HepG2 (cell line): ENCODE data around the gene FOXR1. TPM values are rescaled to one million over a fixed set of nuclear protein-coding genes. Genes with fewer than 3 reads are reported as not detected.

Experiments used
- ETV5 ChIP-seq: IDR thresholded peaks from 2 replicates; pipeline ENCODE4 v1.6.1; 2018; ENCODE audit warnings: missing biosample characterization, missing genetic modification reagents, inconsistent platforms, borderline replicate concordance
- EZH2 ChIP-seq: conservative IDR thresholded peaks from 2 replicates; pipeline ENCODE4 v1.6.1; 2012; ENCODE audit warnings: mild to moderate bottlenecking, low read depth, low read length, moderate library complexity
- GFI1 ChIP-seq: sonication (generic); formaldehyde crosslinking; IDR thresholded peaks from 2 replicates; pipeline ENCODE4 v1.5.0; 2020; ENCODE audit warnings: missing genetic modification reagents, mild to moderate bottlenecking, borderline replicate concordance
- MED8 ChIP-seq: sonication (generic); formaldehyde crosslinking; IDR thresholded peaks from 2 replicates; pipeline ENCODE4 v1.8.1; 2023; ENCODE audit warnings: mild to moderate bottlenecking, missing genetic modification reagents; ENCODE audit not compliant: insufficient replicate concordance
- NCOA5 ChIP-seq: sonication (generic); formaldehyde crosslinking; IDR thresholded peaks from 2 replicates; pipeline ENCODE4 v1.4.0; 2020; ENCODE audit warnings: missing genetic modification reagents
- NONO ChIP-seq, 2 experiments: fragments of 450-650 bp in 1 of 2; sonication (generic) in 1 of 2; formaldehyde crosslinking in 1 of 2; IDR thresholded peaks in 1 of 2; conservative IDR thresholded peaks in 1 of 2; 2 replicates each; pipeline versions ENCODE4 v1.6.1 to v1.8.0; 2017 to 2022; ENCODE audit warnings: mild to moderate bottlenecking in 1 of 2, missing genetic modification reagents in 1 of 2, moderate library complexity in 1 of 2
- RBM22 ChIP-seq: fragments of 200-400 bp; formaldehyde crosslinking; optimal IDR thresholded peaks from 2 replicates; pipeline ENCODE3; 2017; ENCODE audit warnings: mild to moderate bottlenecking, low read length, moderate library complexity
- SALL1 ChIP-seq: sonication (generic); formaldehyde crosslinking; IDR thresholded peaks from 2 replicates; pipeline ENCODE4 v1.8.0; 2022; ENCODE audit warnings: mild to moderate bottlenecking, missing genetic modification reagents
- SIX1 ChIP-seq: sonication (generic); formaldehyde crosslinking; IDR thresholded peaks from 2 replicates; pipeline ENCODE4 v1.4.0; 2020; ENCODE audit warnings: missing genetic modification reagents, borderline replicate concordance
- SPEN ChIP-seq: sonication (generic); formaldehyde crosslinking; IDR thresholded peaks from 2 replicates; pipeline ENCODE4 v1.5.1; 2020; ENCODE audit warnings: low read depth, mild to moderate bottlenecking, missing genetic modification reagents
- TCF7 ChIP-seq: sonication (generic); IDR thresholded peaks from 2 replicates; pipeline ENCODE4 v1.6.1; 2016; ENCODE audit warnings: antibody characterized with exemption, low read depth
- ZNF546 ChIP-seq: sonication (generic); formaldehyde crosslinking; conservative IDR thresholded peaks from 2 replicates; pipeline ENCODE4 v1.8.1; 2023; ENCODE audit warnings: mild to moderate bottlenecking, missing genetic modification reagents
- ZNF550 ChIP-seq: sonication (generic); formaldehyde crosslinking; IDR thresholded peaks from 2 replicates; pipeline ENCODE4 v1.4.0; 2020; ENCODE audit warnings: mild to moderate bottlenecking, missing genetic modification reagents, borderline replicate concordance
- ZNF75D ChIP-seq: sonication (generic); formaldehyde crosslinking; IDR thresholded peaks from 2 replicates; pipeline ENCODE4 v1.8.1; 2023; ENCODE audit warnings: missing genetic modification reagents, mild to moderate bottlenecking, borderline replicate concordance
- ZNF782 ChIP-seq: sonication (generic); formaldehyde crosslinking; IDR thresholded peaks from 2 replicates; pipeline ENCODE4 v1.4.0; 2020; ENCODE audit warnings: missing genetic modification reagents, mild to moderate bottlenecking, borderline replicate concordance
- ZSCAN20 ChIP-seq: sonication (generic); formaldehyde crosslinking; IDR thresholded peaks from 2 replicates; pipeline ENCODE4 v1.4.0; 2020; ENCODE audit warnings: missing genetic modification reagents, mild to moderate bottlenecking, borderline replicate concordance
- ZSCAN9 ChIP-seq: IDR thresholded peaks from 2 replicates; pipeline ENCODE4 v1.6.1; 2016; ENCODE audit warnings: borderline replicate concordance
- polyA plus RNA-seq, 8 experiments: library from polyadenylated mRNA; depleted of rRNA in 3 of 8; stranded (reverse) in 7 of 8; unstranded in 1 of 8; fragments of >200 nt; fragmentation: Illumina TruSeq in 4 of 8; extraction: Trizol in 4 of 8; gene quantifications; 2 replicates each; pipeline versions ENCODE4 v1.2.1 to v1.2.3, GENCODE V29; 2011 to 2016; ENCODE audit warnings: low read depth in 4 of 8, missing spikeins in 1 of 8, mixed read lengths in 1 of 8; ENCODE audit not compliant: insufficient read depth in 1 of 8
- total RNA-seq, 5 experiments: library from RNA; depleted of rRNA; stranded (reverse); fragments of >200 nt; fragmentation: Illumina TruSeq; extraction: Trizol; gene quantifications; 2 replicates each; pipeline ENCODE4 v1.2.3, GENCODE V29; 2016; ENCODE audit warnings: low read depth in 1 of 5
- TF ChIP-seq, protein P1 (sequence below): sonication (generic); formaldehyde crosslinking; IDR thresholded peaks from one replicate; pipeline ENCODE4 v1.5.1; 2020; ENCODE audit warnings: mild to moderate bottlenecking, missing genetic modification reagents; ENCODE audit errors: not compliant biosample characterization
- TF ChIP-seq, protein P2 (sequence below): sonication (generic); formaldehyde crosslinking; IDR thresholded peaks from 2 replicates; pipeline ENCODE4 v1.8.1; 2023; ENCODE audit warnings: mild to moderate bottlenecking, missing genetic modification reagents, borderline replicate concordance
- TF ChIP-seq, protein P3 (sequence below): sonication (generic); formaldehyde crosslinking; IDR thresholded peaks from 2 replicates; pipeline ENCODE4 v1.9.0; 2022; ENCODE audit warnings: missing genetic modification reagents, mild to moderate bottlenecking, borderline replicate concordance

Gene FOXR1
- total and polyA plus RNA-seq, 2 of the 13 experiments (the other 11 are each of a cell fraction or from before 2014, with no cell fraction given) = not detected

- TF ChIP-seq, protein P1, sequence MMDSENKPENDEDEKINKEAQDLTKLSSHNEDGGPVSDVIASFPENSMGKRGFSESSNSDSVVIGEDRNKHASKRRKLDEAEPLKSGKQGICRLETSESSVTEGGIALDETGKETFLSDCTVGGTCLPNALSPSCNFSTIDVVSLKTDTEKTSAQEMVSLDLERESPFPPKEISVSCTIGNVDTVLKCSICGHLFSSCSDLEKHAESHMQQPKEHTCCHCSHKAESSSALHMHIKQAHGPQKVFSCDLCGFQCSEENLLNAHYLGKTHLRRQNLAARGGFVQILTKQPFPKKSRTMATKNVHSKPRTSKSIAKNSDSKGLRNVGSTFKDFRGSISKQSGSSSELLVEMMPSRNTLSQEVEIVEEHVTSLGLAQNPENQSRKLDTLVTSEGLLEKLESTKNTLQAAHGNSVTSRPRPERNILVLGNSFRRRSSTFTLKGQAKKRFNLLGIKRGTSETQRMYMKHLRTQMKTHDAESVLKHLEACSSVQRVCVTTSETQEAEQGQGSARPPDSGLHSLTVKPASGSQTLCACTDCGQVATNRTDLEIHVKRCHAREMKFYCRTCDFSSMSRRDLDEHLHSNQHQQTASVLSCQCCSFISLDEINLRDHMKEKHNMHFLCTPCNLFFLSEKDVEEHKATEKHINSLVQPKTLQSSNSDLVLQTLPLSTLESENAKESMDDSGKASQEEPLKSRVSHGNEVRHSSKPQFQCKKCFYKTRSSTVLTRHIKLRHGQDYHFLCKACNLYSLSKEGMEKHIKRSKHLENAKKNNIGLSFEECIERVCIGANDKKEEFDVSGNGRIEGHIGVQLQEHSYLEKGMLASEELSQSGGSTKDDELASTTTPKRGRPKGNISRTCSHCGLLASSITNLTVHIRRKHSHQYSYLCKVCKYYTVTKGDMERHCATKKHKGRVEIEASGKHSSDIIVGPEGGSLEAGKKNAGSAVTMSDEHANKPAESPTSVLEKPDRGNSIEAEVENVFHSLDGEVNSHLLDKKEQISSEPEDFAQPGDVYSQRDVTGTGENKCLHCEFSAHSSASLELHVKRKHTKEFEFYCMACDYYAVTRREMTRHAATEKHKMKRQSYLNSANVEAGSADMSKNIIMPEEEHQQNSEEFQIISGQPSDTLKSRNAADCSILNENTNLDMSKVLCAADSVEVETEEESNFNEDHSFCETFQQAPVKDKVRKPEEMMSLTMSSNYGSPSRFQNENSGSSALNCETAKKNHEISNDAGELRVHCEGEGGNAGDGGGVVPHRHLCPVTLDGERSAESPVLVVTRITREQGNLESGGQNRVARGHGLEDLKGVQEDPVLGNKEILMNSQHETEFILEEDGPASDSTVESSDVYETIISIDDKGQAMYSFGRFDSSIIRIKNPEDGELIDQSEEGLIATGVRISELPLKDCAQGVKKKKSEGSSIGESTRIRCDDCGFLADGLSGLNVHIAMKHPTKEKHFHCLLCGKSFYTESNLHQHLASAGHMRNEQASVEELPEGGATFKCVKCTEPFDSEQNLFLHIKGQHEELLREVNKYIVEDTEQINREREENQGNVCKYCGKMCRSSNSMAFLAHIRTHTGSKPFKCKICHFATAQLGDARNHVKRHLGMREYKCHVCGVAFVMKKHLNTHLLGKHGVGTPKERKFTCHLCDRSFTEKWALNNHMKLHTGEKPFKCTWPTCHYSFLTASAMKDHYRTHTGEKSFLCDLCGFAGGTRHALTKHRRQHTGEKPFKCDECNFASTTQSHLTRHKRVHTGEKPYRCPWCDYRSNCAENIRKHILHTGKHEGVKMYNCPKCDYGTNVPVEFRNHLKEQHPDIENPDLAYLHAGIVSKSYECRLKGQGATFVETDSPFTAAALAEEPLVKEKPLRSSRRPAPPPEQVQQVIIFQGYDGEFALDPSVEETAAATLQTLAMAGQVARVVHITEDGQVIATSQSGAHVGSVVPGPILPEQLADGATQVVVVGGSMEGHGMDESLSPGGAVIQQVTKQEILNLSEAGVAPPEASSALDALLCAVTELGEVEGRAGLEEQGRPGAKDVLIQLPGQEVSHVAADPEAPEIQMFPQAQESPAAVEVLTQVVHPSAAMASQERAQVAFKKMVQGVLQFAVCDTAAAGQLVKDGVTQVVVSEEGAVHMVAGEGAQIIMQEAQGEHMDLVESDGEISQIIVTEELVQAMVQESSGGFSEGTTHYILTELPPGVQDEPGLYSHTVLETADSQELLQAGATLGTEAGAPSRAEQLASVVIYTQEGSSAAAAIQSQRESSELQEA (CRISPR knock-in tag) = no peak
- TF ChIP-seq MED8 (CRISPR knock-in tag) (no peak), EZH2 (no peak), TCF7 (no peak), ZNF550 (CRISPR knock-in tag) (no peak), ETV5 (CRISPR knock-in tag) (no peak), GFI1 (CRISPR knock-in tag) (no peak), SIX1 (no peak), RBM22 (no peak), ZNF782 (CRISPR knock-in tag) (no peak), ZSCAN9 (CRISPR knock-in tag) (no peak), NCOA5 (no peak), ZNF546 (CRISPR knock-in tag) (no peak), SPEN (CRISPR knock-in tag) (no peak), ZNF75D (CRISPR knock-in tag) (no peak), ZSCAN20 (CRISPR knock-in tag) (no peak), SALL1 (CRISPR knock-in tag) (no peak), NONO (IDR thresholded peaks at IDR 0.05) (no peak), NONO (CRISPR knock-in tag; conservative IDR thresholded peaks at IDR 0.05) (no peak)
- TF ChIP-seq, protein P2, sequence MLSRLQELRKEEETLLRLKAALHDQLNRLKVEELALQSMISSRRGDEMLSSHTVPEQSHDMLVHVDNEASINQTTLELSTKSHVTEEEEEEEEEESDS (CRISPR knock-in tag) = no peak
- TF ChIP-seq, protein P3, sequence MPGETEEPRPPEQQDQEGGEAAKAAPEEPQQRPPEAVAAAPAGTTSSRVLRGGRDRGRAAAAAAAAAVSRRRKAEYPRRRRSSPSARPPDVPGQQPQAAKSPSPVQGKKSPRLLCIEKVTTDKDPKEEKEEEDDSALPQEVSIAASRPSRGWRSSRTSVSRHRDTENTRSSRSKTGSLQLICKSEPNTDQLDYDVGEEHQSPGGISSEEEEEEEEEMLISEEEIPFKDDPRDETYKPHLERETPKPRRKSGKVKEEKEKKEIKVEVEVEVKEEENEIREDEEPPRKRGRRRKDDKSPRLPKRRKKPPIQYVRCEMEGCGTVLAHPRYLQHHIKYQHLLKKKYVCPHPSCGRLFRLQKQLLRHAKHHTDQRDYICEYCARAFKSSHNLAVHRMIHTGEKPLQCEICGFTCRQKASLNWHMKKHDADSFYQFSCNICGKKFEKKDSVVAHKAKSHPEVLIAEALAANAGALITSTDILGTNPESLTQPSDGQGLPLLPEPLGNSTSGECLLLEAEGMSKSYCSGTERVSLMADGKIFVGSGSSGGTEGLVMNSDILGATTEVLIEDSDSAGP (CRISPR knock-in tag) = 0 out of 2 replicates have a peak, but pooled peaks have one; percentile 57
These were observed 26.8 kb downstream of the FOXR1 start (continued) for GRCh38 chr11:118998388-118998717.
